ENCODE measurements around the gene SPATA46. TPM values are rescaled to one million over a fixed set of nuclear protein-coding genes. Genes with fewer than 3 reads are reported as not detected.

Gene SPATA46
- total and polyA plus RNA-seq, 7 donors: not detected

DNA sequence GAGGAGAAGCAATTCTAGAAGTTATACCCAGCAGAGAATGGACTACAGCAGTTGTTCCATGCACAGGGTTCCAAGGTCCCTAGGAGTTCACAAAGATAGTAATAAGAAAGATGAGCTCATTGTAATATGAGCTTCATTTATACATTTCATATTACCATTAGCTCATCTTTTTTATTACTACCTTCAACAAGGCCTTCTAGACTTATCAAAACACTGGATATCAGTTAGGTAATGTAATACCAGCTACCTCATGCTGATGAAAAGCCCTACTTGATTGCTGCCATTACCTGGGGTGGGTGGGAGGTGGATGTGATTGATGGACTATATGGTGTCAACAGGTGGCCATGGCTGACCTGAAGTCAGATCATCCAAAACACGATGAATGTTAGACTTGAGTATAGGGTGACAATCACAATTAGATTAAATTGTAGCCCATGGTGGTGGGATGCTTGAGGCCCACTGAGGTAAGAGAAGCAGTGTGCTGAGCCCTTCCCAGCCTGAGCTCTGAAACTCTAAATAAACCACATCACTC lies 34.1 kb downstream of the SPATA46 start:
- no peaks in the 10 kb centered on the region for H3K36me3 ChIP-seq (ENCODE audit: insufficient read depth in 1 of 2, low read depth in 1 of 2)
- H3K4me1 ChIP-seq: no peaks in the 10 kb centered on the region
- intact Hi-C loops (cut with DNase I): no loop called here
- ATAC-seq (no peak), DNase-seq (no peak)
- H3K9me3 ChIP-seq: no peaks in the 10 kb centered on the region
- TF ChIP-seq, protein P1, sequence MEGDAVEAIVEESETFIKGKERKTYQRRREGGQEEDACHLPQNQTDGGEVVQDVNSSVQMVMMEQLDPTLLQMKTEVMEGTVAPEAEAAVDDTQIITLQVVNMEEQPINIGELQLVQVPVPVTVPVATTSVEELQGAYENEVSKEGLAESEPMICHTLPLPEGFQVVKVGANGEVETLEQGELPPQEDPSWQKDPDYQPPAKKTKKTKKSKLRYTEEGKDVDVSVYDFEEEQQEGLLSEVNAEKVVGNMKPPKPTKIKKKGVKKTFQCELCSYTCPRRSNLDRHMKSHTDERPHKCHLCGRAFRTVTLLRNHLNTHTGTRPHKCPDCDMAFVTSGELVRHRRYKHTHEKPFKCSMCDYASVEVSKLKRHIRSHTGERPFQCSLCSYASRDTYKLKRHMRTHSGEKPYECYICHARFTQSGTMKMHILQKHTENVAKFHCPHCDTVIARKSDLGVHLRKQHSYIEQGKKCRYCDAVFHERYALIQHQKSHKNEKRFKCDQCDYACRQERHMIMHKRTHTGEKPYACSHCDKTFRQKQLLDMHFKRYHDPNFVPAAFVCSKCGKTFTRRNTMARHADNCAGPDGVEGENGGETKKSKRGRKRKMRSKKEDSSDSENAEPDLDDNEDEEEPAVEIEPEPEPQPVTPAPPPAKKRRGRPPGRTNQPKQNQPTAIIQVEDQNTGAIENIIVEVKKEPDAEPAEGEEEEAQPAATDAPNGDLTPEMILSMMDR (IDR thresholded peaks at IDR 0.05): no peak
- no peaks in the 10 kb centered on the region for H3K27me3 ChIP-seq (ENCODE audit: insufficient read depth in 3 of 3, low read length in 2 of 3)
- H3K4me3 ChIP-seq: no peak overlapping the region
- no peak overlapping the region for H3K27ac ChIP-seq
- WGBS, 3 donors: 50 to 73% (median 72%) methylated on average over 1 of the region's 1 CpG

DNA sequence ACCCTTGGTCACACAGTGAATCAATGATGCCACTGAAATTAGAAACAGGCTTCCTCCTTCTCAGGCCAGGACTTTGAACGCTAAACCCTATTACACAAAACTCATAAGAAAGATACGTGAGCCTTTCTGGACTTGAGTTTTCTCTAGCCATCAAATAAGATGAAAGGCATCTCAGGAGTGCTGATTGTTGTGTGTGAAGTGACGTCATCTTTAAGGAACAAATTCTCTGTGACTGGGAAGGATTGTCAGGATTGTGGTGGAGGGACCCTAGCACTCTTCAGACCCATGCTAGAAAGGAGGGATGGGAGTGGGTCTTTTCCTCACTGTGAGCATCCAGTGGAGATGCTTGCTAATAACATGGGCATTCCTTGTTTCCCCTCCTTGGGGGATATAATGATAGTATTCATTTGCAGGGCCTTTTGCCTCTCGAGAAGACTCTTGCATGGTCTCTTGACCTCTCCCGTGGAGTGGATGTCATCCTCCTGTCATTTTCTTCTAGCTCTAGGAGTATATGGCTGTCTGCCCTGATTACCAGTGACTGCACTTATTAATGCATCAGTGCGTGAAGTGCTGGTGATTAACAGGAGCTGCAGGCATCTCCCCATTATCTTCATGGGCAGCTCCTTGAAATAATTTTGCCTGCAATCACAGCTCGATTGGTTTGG lies 39.9 kb downstream of the SPATA46 start:
- Histone ChIP-seq H3K4me3 (no peak overlapping the region), H3K27ac (no peak overlapping the region), H3K4me1 (no peaks in the 10 kb centered on the region), H3K27me3 (ENCODE audit: insufficient read depth in 3 of 3, low read length in 2 of 3) (no peaks in the 10 kb centered on the region), H3K9me3 (no peaks in the 10 kb centered on the region), H3K36me3 (ENCODE audit: insufficient read depth in 1 of 2, low read depth in 1 of 2) (no peaks in the 10 kb centered on the region)
- DNase-seq: no peak
- TF ChIP-seq, protein P1 (IDR thresholded peaks at IDR 0.05): no peak
- WGBS, 3 donors: 80 to 90% (median 84%) methylated on average over 7 of the region's 7 CpGs
- intact Hi-C loops (cut with DNase I): no loop called here
- no peak for ATAC-seq

DNA sequence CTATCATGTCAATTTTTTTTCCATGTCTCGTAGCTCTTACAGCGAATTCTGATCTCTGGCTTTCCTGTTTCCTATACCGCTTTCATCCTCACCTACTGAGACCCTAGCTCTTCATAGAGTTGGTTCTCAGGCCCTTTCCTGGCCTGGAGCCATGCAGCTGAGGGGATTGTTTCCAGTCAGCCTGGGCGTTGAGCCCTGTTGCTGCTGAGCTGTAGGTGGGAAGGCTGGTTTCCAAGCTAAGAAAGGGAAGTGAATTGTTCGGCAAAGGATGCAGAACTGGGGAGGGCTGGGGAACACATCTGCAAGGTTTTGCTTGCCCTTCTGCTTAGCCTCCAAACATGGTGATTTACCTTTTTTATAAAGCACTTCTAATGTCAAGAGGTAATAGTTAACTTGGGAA lies 41.5 kb downstream of the SPATA46 start:
- H3K36me3 ChIP-seq (ENCODE audit: insufficient read depth in 1 of 2, low read depth in 1 of 2): no peaks in the 10 kb centered on the region
- 55 to 57% (median 57%) methylated on average over 5 of the region's 5 CpGs for WGBS, 3 donors
- no peak for DNase-seq
- H3K4me3 ChIP-seq: no peak overlapping the region
- no peaks in the 10 kb centered on the region for H3K4me1 ChIP-seq
- H3K9me3 ChIP-seq: no peaks in the 10 kb centered on the region
- TF ChIP-seq, protein P1 (IDR thresholded peaks at IDR 0.05): no peak
- H3K27ac ChIP-seq: no peak overlapping the region
- H3K27me3 ChIP-seq (ENCODE audit: insufficient read depth in 3 of 3, low read length in 2 of 3): no peaks in the 10 kb centered on the region
- intact Hi-C loops (cut with DNase I): no loop called here
- no peak for ATAC-seq

DNA sequence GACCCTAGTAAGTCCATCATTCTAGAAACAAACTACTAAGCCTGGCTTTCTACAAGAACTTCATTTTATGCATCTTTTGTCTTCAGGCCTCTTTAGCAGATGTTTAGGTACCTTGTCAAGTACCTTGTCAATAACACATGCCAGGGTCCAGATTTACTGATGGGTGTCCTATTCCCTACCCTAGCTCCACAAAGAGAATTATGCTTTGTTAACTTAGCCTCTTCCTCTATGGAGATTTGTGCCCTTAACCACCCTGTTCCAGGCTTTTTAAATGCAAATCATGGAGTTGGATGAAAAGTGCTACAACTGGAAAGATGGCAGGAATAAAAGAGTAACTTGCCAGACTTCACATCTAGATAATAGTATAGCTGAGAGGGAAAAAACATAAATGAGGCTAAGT lies 42.7 kb downstream of the SPATA46 start:
- H3K27me3 ChIP-seq (ENCODE audit: insufficient read depth in 3 of 3, low read length in 2 of 3): no peaks in the 10 kb centered on the region
- ATAC-seq: no peak
- H3K9me3 ChIP-seq: no peaks in the 10 kb centered on the region
- intact Hi-C loops (cut with DNase I): no loop called here
- H3K4me1 ChIP-seq: no peaks in the 10 kb centered on the region
- H3K36me3 ChIP-seq (ENCODE audit: insufficient read depth in 1 of 2, low read depth in 1 of 2): no peaks in the 10 kb centered on the region
- no peak overlapping the region for H3K4me3 ChIP-seq
- no peak overlapping the region for H3K27ac ChIP-seq
- no peak for DNase-seq
- TF ChIP-seq, protein P1 (IDR thresholded peaks at IDR 0.05): no peak

DNA sequence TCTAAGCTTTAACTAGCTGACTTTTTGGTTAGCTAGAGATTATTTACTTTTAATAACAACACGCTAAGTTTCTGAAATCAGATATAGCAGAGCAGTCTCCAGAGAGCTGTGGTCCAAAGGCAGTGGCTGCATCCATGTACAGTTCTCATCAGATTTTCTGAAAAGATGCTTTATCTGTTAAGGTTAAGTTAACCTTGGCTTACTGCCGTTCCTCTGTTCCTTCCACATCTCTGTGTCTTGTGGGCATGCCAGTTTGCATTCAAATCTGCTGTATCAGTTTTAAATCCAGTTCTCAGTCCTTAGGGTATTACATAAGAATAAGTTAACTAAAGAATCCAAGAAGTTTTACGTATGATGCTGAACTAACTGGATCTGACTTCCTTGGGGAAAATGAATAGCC lies 46.8 kb downstream of the SPATA46 start:
- TF ChIP-seq, protein P1 (IDR thresholded peaks at IDR 0.05): no peak
- ATAC-seq (no peak), DNase-seq (no peak)
- intact Hi-C loops (cut with DNase I): no loop called here
- no peaks in the 10 kb centered on the region for H3K36me3 ChIP-seq (ENCODE audit: insufficient read depth in 1 of 2, low read depth in 1 of 2)
- H3K4me1 ChIP-seq: no peaks in the 10 kb centered on the region
- no peaks in the 10 kb centered on the region for H3K9me3 ChIP-seq
- H3K27me3 ChIP-seq (ENCODE audit: insufficient read depth in 3 of 3, low read length in 2 of 3): no peaks in the 10 kb centered on the region
- H3K27ac ChIP-seq: no peak overlapping the region
- WGBS, 3 donors: 20 to 37% (median 21%) methylated on average over 3 of the region's 3 CpGs
- H3K4me3 ChIP-seq: no peak overlapping the region
